ENCODE measurements around the gene CYTH1.

Gene CYTH1

DNA sequence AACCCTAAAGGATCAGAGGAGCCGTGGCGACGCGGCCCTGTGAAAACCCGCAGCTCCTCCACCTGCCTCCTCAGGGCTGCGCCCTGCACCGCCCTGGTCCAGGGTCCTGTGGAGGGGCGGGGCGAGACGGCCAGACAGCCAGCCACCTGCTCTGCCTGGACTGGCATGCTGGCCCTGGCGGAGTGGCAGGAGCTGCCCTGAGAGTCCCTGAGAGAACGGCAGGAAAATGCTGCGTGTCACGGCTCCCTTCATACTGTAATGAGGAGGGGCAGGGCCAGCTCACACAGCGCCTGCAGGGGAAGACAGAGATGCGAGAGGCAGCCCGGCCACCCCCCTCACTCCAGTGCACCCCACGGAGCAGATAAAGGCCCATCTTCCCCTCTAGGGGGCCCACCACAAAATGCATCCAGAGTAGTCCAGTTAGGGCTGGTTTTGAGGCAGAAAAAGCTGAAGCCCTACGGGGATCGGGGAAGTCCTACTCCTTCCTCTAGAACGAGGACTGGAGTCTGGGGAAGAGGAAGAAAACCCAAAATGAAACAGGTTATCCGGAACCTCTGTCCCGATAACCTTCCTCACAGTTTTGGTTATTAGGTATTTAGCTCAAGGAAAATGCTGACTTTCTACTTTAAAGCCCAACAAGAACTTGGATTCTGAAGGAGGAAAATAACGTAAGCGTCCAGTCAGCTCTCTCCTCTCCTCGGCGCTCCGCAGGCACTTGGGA lies 107.3 kb downstream of the CYTH1 start:
- TF ChIP-seq GLIS3 (CRISPR knock-in tag; IDR thresholded peaks at IDR 0.05) (no peak), TOX (CRISPR knock-in tag; IDR thresholded peaks at IDR 0.05; ENCODE audit: borderline replicate concordance) (no peak), ESRRG (CRISPR knock-in tag; IDR thresholded peaks at IDR 0.05) (no peak), ISL1 (CRISPR knock-in tag; IDR thresholded peaks at IDR 0.05) (no peak), PPARA (CRISPR knock-in tag; IDR thresholded peaks at IDR 0.05; ENCODE audit: borderline replicate concordance) (no peak), OSR1 (CRISPR knock-in tag; IDR thresholded peaks at IDR 0.05) (no peak), CSDC2 (CRISPR knock-in tag; IDR thresholded peaks at IDR 0.05) (no peak), TCF4 (CRISPR knock-in tag; IDR thresholded peaks at IDR 0.05; ENCODE audit: borderline replicate concordance) (no peak), SNAI2 (CRISPR knock-in tag; IDR thresholded peaks at IDR 0.05) (no peak), ARNTL (CRISPR knock-in tag; IDR thresholded peaks at IDR 0.05; ENCODE audit: borderline replicate concordance, low read depth) (no peak), ZNF70 (CRISPR knock-in tag; IDR thresholded peaks at IDR 0.05) (no peak), ZFP3 (CRISPR knock-in tag; IDR thresholded peaks at IDR 0.05) (no peak), ZFP30 (CRISPR knock-in tag; IDR thresholded peaks at IDR 0.05) (no peak), ZNF565 (CRISPR knock-in tag; conservative IDR thresholded peaks at IDR 0.05; ENCODE audit: low read depth) (no peak)
- TF ChIP-seq, protein P1, sequence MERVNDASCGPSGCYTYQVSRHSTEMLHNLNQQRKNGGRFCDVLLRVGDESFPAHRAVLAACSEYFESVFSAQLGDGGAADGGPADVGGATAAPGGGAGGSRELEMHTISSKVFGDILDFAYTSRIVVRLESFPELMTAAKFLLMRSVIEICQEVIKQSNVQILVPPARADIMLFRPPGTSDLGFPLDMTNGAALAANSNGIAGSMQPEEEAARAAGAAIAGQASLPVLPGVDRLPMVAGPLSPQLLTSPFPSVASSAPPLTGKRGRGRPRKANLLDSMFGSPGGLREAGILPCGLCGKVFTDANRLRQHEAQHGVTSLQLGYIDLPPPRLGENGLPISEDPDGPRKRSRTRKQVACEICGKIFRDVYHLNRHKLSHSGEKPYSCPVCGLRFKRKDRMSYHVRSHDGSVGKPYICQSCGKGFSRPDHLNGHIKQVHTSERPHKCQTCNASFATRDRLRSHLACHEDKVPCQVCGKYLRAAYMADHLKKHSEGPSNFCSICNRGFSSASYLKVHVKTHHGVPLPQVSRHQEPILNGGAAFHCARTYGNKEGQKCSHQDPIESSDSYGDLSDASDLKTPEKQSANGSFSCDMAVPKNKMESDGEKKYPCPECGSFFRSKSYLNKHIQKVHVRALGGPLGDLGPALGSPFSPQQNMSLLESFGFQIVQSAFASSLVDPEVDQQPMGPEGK (CRISPR knock-in tag; IDR thresholded peaks at IDR 0.05; ENCODE audit: borderline replicate concordance): no peak
- TF ChIP-seq, protein P2, sequence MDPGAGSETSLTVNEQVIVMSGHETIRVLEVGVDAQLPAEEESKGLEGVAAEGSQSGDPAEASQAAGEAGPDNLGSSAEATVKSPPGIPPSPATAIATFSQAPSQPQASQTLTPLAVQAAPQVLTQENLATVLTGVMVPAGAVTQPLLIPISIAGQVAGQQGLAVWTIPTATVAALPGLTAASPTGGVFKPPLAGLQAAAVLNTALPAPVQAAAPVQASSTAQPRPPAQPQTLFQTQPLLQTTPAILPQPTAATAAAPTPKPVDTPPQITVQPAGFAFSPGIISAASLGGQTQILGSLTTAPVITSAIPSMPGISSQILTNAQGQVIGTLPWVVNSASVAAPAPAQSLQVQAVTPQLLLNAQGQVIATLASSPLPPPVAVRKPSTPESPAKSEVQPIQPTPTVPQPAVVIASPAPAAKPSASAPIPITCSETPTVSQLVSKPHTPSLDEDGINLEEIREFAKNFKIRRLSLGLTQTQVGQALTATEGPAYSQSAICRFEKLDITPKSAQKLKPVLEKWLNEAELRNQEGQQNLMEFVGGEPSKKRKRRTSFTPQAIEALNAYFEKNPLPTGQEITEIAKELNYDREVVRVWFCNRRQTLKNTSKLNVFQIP (CRISPR knock-in tag; IDR thresholded peaks at IDR 0.05; ENCODE audit: borderline replicate concordance, low read depth): no peak
- TF ChIP-seq, protein P3, sequence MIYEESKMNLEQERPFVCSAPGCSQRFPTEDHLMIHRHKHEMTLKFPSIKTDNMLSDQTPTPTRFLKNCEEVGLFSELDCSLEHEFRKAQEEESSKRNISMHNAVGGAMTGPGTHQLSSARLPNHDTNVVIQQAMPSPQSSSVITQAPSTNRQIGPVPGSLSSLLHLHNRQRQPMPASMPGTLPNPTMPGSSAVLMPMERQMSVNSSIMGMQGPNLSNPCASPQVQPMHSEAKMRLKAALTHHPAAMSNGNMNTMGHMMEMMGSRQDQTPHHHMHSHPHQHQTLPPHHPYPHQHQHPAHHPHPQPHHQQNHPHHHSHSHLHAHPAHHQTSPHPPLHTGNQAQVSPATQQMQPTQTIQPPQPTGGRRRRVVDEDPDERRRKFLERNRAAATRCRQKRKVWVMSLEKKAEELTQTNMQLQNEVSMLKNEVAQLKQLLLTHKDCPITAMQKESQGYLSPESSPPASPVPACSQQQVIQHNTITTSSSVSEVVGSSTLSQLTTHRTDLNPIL (CRISPR knock-in tag; IDR thresholded peaks at IDR 0.05; ENCODE audit: low read depth): no peak
- TF ChIP-seq, protein P4, sequence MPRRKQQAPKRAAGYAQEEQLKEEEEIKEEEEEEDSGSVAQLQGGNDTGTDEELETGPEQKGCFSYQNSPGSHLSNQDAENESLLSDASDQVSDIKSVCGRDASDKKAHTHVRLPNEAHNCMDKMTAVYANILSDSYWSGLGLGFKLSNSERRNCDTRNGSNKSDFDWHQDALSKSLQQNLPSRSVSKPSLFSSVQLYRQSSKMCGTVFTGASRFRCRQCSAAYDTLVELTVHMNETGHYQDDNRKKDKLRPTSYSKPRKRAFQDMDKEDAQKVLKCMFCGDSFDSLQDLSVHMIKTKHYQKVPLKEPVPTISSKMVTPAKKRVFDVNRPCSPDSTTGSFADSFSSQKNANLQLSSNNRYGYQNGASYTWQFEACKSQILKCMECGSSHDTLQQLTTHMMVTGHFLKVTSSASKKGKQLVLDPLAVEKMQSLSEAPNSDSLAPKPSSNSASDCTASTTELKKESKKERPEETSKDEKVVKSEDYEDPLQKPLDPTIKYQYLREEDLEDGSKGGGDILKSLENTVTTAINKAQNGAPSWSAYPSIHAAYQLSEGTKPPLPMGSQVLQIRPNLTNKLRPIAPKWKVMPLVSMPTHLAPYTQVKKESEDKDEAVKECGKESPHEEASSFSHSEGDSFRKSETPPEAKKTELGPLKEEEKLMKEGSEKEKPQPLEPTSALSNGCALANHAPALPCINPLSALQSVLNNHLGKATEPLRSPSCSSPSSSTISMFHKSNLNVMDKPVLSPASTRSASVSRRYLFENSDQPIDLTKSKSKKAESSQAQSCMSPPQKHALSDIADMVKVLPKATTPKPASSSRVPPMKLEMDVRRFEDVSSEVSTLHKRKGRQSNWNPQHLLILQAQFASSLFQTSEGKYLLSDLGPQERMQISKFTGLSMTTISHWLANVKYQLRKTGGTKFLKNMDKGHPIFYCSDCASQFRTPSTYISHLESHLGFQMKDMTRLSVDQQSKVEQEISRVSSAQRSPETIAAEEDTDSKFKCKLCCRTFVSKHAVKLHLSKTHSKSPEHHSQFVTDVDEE (CRISPR knock-in tag; IDR thresholded peaks at IDR 0.05): no peak
- TF ChIP-seq, protein P5, sequence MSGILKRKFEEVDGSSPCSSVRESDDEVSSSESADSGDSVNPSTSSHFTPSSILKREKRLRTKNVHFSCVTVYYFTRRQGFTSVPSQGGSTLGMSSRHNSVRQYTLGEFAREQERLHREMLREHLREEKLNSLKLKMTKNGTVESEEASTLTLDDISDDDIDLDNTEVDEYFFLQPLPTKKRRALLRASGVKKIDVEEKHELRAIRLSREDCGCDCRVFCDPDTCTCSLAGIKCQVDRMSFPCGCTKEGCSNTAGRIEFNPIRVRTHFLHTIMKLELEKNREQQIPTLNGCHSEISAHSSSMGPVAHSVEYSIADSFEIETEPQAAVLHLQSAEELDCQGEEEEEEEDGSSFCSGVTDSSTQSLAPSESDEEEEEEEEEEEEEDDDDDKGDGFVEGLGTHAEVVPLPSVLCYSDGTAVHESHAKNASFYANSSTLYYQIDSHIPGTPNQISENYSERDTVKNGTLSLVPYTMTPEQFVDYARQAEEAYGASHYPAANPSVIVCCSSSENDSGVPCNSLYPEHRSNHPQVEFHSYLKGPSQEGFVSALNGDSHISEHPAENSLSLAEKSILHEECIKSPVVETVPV (CRISPR knock-in tag; IDR thresholded peaks at IDR 0.05): no peak
- ATAC-seq: no peak

DNA sequence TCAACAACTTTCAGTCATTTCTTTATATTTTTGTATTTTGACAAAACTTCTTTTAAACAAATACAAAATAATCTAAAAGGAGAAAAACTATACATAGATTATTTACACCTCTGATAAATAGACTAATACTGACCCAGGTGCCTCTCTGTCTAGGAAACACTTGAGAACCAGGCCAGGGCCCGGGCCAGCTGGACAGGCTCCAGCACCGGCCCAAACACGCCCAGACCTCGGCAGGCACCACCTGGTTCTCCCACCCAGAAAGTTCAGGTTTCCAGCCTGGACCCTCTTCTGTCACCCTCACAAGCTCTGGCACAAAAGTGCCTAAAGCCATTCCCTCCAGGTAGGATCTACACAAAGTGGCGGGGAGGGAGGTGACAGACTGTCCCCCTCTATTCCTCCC lies 107.9 kb downstream of the CYTH1 start:
- TF ChIP-seq GLIS3 (CRISPR knock-in tag; IDR thresholded peaks at IDR 0.05): no peak
- no peak for TF ChIP-seq ZNF8 (CRISPR knock-in tag; IDR thresholded peaks at IDR 0.05)
- no peak for TF ChIP-seq CSDC2 (CRISPR knock-in tag; IDR thresholded peaks at IDR 0.05)
- no peak for TF ChIP-seq OSR1 (CRISPR knock-in tag; IDR thresholded peaks at IDR 0.05)
- no peak for TF ChIP-seq ZFP30 (CRISPR knock-in tag; IDR thresholded peaks at IDR 0.05)
- no peak for ATAC-seq

DNA sequence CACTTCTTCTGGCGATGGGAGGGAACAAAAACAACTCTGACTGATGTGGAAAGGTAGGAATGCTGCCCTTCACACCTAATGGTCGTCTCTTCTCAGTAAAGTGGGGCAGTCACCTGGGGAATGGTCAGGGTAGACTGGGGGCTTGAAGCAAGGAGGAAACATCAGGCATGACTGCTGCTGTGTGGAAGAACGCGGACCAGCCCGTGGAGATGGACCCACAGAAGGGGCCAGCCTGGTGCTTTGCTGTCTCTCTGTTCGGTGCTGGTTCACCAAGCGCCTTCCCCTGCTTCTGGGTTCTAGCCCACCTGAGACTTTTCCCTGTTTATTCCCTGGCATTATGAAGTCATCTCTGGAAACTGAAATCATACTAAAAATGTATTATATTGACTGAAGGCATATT lies 108.7 kb downstream of the CYTH1 start:
- no peak for TF ChIP-seq GLIS3 (CRISPR knock-in tag; IDR thresholded peaks at IDR 0.05)
- TF ChIP-seq CSDC2 (CRISPR knock-in tag; IDR thresholded peaks at IDR 0.05): no peak
- no peak for TF ChIP-seq ZFP30 (CRISPR knock-in tag; IDR thresholded peaks at IDR 0.05)
- TF ChIP-seq, protein P5 (CRISPR knock-in tag; IDR thresholded peaks at IDR 0.05): no peak
- TF ChIP-seq, protein P3 (CRISPR knock-in tag; IDR thresholded peaks at IDR 0.05; ENCODE audit: low read depth): no peak
- TF ChIP-seq RARB (CRISPR knock-in tag; IDR thresholded peaks at IDR 0.05): no peak
- no peak for TF ChIP-seq PPARA (CRISPR knock-in tag; IDR thresholded peaks at IDR 0.05; ENCODE audit: borderline replicate concordance)
- no peak for TF ChIP-seq TCF4 (CRISPR knock-in tag; IDR thresholded peaks at IDR 0.05; ENCODE audit: borderline replicate concordance)
- TF ChIP-seq OSR1 (CRISPR knock-in tag; IDR thresholded peaks at IDR 0.05): no peak
- no peak for TF ChIP-seq ARNTL (CRISPR knock-in tag; IDR thresholded peaks at IDR 0.05; ENCODE audit: borderline replicate concordance, low read depth)
- no peak for TF ChIP-seq ZNF70 (CRISPR knock-in tag; IDR thresholded peaks at IDR 0.05)
- ATAC-seq: no peak

All from SK-N-SH treated with all-trans-retinoic acid at 6 μM for 48 hours (cell line).